ENCODE results near the gene SPC25. TPM values are rescaled to one million over a fixed set of nuclear protein-coding genes. Genes with fewer than 3 reads are reported as not detected.

The SPC25 gene
- polyA plus RNA-seq, 1 donor from 2014 or later = 2.7 TPM

- Histone ChIP-seq H3K9me3 (ENCODE audit: low read length) (no peaks in the 10 kb centered on the region), H3K9me2 (ENCODE audit: insufficient read depth, low read length) (no peaks in the 10 kb centered on the region), H3K4me3 (ENCODE audit: low read length) (no peak overlapping the region), H3F3A (ENCODE audit: insufficient read depth, low read length, poor library complexity, severe bottlenecking) (no peaks in the 10 kb centered on the region), H3K36me3 (ENCODE audit: insufficient read depth, low read length) (no peaks in the 10 kb centered on the region), H3K9ac (ENCODE audit: low read length) (no peak overlapping the region), H2AFZ (ENCODE audit: low read depth, low read length) (no peak overlapping the region), H4K20me1 (ENCODE audit: insufficient read depth) (no peaks in the 10 kb centered on the region), H3K27me3 (ENCODE audit: insufficient read depth, low read depth, low read length) (no peaks in the 10 kb centered on the region), H3K79me2 (replicated peaks; ENCODE audit: insufficient read depth, low read length) (no peaks in the 10 kb centered on the region), H3K27ac (ENCODE audit: low read length) (no peak overlapping the region), H3K4me2 (ENCODE audit: low read length) (no peak overlapping the region)
- TF ChIP-seq CTCF (IDR thresholded peaks at IDR 0.05; ENCODE audit: poor library complexity, severe bottlenecking) = no peak
- no peak for TF ChIP-seq TAF1 (IDR thresholded peaks at IDR 0.05; ENCODE audit: low read depth)
- TF ChIP-seq EZH2 (IDR thresholded peaks at IDR 0.05; ENCODE audit: borderline replicate concordance, insufficient read depth, low read length, poor library complexity, severe bottlenecking) = no peak
- TF ChIP-seq REST (IDR thresholded peaks at IDR 0.05; ENCODE audit: borderline replicate concordance) = no peak
- no peak for TF ChIP-seq SMC3 (conservative IDR thresholded peaks at IDR 0.05; ENCODE audit: poor library complexity)
- no peak for TF ChIP-seq MXI1 (conservative IDR thresholded peaks at IDR 0.05; ENCODE audit: poor library complexity, severe bottlenecking)
- TF ChIP-seq RAD21 (conservative IDR thresholded peaks at IDR 0.05) = no peak
- no peak for TF ChIP-seq POLR2AphosphoS5 (IDR thresholded peaks at IDR 0.05)
- TF ChIP-seq EP300 (conservative IDR thresholded peaks at IDR 0.05; ENCODE audit: poor library complexity, severe bottlenecking) = no peak
Observed at GRCh38 chr2:168850846-168851245, 39.4 kb downstream of the SPC25 start.

- Histone ChIP-seq H3K36me3 (ENCODE audit: insufficient read depth, low read length) (no peaks in the 10 kb centered on the region), H3K9ac (ENCODE audit: low read length) (no peak overlapping the region), H3F3A (ENCODE audit: insufficient read depth, low read length, poor library complexity, severe bottlenecking) (no peaks in the 10 kb centered on the region), H2AFZ (ENCODE audit: low read depth, low read length) (no peak overlapping the region), H3K9me2 (ENCODE audit: insufficient read depth, low read length) (no peaks in the 10 kb centered on the region), H3K4me3 (ENCODE audit: low read length) (no peak overlapping the region), H3K27me3 (ENCODE audit: insufficient read depth, low read depth, low read length) (no peaks in the 10 kb centered on the region), H3K27ac (ENCODE audit: low read length) (no peak overlapping the region), H3K79me2 (replicated peaks; ENCODE audit: insufficient read depth, low read length) (no peaks in the 10 kb centered on the region), H4K20me1 (ENCODE audit: insufficient read depth) (no peaks in the 10 kb centered on the region), H3K9me3 (ENCODE audit: low read length) (no peaks in the 10 kb centered on the region), H3K4me2 (ENCODE audit: low read length) (no peak overlapping the region)
- TF ChIP-seq SMC3 (conservative IDR thresholded peaks at IDR 0.05; ENCODE audit: poor library complexity) (no peak), EP300 (conservative IDR thresholded peaks at IDR 0.05; ENCODE audit: poor library complexity, severe bottlenecking) (no peak), REST (IDR thresholded peaks at IDR 0.05; ENCODE audit: borderline replicate concordance) (no peak), RAD21 (conservative IDR thresholded peaks at IDR 0.05) (no peak), CTCF (IDR thresholded peaks at IDR 0.05; ENCODE audit: poor library complexity, severe bottlenecking) (no peak), MXI1 (conservative IDR thresholded peaks at IDR 0.05; ENCODE audit: poor library complexity, severe bottlenecking) (no peak), POLR2AphosphoS5 (IDR thresholded peaks at IDR 0.05) (no peak)
Observed at GRCh38 chr2:168849610-168850009, 40.6 kb downstream of the SPC25 start.

Measured in neural cell (in vitro differentiated cells).